Activated CD4-positive, alpha-beta T cell treated with anti-CD3 and anti-CD28 coated beads, Interleukin-2, amount 50 U/mL, for 24 hours (primary cell): ENCODE data around the gene MYL4.
"Not testable (repeated sequence)": the region's sequence is repeated elsewhere in the genome, so short reads cannot be mapped to it uniquely, and the experiment has no call there.

ENCODE experiments used
- DNase-seq, 2 donors: peaks; one replicate each; pipeline ENCODE4 v3.0.0-alpha.2; 2020; ENCODE audit warnings: low read depth in 1 of 2, low spot score in 1 of 2

MYL4 gene

DNA sequence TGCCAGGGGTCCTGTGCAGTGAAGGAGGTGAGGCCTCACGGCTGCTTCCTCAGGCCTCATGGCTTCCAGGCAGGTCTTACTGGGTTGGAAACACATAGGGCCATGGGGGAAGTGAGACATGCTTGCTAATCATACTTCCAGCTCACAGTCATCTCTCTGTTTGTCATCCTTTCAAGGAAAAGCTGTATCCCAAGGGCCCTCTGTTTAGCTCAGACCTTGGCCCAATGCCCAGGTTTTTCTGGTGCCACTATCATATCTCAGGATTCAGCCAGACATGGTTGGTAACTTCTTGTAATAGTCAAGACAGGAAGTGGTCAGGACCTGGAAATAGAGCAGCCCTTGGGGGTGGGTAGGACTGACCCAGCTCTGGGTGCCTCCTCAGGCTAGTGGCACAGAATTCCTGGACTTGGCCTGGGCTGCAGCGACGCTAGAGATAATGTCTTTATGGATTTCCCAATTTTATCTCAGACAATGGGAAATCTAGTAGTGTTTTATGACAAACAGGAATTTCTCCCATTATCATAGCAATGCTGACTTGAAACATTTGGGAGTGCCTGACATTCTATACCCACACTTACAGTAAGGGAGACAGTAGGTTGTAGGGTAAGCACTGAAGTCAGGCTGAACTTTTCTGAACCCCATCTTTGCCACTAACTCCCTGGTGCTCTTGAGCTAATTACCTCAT, 31.0 kb downstream of the MYL4 start:
- no peak for DNase-seq

DNA sequence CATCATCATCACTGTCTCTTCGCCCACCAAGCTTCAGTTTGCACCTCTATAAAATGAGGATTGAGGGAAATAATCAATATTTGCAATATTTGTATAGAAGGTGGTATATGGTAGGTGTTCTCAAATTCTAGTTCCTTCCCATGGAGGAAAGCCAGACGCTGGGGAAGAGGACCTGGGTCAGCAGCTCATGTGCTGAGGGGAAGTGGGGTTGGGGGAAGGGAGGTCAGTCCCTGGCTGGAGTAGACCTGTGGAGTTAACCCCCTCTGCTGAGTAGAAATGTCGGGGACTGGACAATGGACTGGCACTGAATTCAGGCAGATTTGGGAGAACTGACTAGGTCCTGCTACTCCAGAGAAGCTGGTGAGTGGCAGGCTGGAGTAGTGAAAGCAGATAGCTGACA, 31.7 kb downstream of the MYL4 start:
- DNase-seq = no peak

DNA sequence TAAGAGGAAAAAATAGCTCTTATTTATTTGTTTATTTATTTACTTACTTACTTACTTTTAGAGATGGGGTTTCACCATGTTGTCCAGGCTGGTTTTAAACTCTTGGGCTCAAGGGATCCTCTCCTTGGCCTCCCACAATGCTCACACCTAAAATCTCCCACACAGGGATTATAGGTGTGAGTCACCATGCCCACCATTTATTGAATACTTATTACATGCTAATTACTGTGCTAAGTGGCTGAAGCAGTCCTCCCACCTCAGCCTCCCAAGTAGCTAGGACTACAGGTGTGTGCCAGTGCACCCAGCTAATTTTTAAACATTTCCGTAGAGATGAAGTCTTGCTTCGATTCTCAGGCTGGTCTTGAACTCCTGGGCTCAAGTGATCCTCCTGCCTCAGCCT, 33.5 kb downstream of the MYL4 start:
- no peak for DNase-seq

DNA sequence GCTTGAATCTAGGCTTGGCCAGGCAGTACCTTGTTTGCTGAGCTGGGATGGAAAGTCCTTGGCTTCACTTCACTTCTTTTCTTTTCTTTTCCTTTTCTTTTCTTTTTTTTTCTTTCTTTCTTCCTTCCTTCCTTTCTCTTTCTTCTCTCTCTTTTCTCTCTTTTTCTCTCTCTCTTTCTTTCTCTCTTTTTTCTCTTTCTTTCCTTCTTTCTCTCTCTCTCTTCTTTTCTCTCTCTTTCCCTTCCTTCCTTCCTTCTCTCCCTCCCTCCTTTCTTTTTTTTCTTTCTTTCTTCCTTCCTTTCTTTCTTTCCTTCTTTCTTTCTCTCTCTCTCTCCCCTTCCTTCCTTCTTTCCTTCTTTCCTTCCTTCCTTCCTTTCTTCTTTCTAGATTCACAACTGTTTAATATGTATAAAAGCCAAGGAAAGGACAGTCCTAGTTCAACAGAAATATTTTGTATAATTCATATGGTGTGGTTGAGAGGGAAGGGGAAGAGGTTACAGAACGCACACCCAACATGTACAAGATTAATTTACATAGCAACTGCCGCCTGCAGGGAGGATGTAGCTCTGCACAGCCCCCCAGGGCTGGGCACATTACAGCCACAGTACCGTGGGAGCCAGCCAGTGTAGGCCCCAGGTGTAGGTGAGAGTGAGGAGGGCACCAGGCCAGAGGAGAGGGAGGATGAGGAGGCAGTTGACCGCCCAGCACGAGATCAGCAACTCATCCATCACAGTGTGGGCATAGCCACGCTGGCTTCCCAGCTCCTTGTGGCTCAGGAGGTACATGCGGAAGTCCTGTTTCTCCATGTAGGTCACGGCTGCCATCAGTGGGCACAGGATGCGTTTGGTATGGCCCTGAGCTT, 34.8 kb downstream of the MYL4 start:
- no peak for DNase-seq

DNA sequence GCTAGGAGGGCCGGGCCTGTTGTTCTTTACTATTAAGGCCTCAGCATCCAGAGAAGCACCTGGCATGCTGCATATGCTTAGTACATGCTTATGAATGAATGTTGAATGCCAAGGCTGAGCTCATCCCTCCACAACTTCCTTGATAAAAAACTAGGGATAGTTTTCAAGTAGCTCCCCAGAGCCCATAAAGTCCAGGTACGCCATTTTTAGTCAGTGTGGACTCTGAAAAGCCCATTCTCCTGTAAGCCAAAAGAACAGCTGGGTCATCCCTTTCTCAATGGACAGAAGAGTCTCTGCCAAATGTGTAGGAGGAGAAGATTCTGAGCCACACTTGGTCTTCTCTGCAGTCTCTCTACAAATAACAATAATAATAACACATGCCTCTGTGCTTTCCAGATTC, 35.5 kb downstream of the MYL4 start:
- no peak for DNase-seq

DNA sequence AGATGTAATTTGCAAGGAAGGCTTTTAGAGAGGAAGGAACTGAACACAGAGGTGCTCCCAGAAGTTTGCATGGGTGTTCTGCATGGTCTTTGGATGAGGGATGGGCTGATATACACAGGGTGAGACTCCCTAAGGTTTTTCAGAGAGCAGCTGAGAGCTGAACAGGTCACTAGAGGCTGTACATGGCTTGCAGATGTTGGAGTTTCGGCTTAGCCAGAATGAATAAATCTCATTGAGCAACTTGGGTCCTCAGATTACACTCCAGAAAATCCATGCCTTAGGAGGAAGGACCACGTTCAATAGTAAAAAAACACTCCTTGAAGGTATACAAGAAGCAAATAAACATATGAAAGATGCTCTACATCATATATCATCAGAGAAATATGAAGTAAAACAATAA, 37.0 kb downstream of the MYL4 start:
- no peak for DNase-seq

DNA sequence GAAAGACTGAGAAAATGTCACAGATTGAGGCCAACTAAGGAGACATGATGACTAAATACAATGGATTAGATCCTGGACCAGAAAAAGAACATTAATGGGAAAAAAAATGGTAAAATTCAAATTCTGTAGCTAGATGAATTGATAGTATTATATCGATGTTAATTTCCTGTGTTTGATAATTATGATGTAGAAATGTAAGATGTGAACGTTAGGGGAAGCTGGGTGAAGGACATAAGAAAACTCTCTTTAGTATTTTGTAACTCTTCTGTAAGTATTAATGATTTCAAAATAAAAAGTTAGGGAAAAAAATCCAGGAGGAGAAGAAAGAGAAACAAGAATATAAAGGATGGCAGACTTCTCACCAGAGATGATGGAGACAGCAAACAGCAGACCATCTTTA, 41.7 kb downstream of the MYL4 start:
- DNase-seq = no peak

DNA sequence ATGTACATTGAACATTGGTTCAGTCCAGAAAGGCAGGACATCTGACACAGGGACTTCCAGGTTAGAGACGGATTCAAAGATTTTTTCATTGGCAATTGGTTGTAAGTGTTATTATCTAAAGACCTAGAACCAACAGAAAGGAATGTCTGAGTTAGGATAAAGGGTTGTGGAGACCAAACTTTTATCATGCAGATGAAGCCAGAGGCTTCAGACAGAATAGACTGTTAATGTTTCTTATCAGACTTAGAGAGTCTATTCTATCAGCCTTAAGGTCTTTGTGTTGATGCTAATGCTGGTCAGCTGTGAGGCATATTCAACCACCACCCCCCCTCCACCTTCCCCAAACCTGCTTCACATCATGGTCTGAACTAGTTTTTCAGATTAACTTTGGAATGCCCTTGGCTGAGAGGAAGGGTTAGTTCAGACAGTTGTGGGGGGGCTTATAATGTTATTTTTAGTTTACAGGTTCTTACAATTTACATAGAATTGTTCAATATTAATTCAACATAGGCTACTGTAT, 42.3 kb downstream of the MYL4 start:
- DNase-seq = no peak

DNA sequence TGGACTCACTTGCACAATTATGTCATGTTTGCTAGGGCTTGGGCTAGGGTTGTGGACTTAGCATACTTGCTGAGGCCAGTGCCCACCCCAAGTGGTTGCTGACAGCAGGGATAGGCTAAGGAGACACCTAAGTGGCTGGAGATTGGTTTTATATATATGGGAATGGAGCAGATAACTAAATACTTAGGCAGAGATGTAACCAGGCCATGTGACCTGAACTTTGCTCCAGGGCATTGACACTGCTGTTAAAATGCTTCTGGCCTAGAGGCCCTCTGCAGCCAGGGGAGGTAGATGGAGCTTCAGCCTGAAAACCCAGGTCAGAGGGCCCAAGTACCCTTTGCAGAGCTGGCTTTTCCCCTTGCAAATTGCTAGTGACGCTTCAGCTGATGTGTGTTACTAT, 43.1 kb downstream of the MYL4 start:
- no peak for DNase-seq

DNA sequence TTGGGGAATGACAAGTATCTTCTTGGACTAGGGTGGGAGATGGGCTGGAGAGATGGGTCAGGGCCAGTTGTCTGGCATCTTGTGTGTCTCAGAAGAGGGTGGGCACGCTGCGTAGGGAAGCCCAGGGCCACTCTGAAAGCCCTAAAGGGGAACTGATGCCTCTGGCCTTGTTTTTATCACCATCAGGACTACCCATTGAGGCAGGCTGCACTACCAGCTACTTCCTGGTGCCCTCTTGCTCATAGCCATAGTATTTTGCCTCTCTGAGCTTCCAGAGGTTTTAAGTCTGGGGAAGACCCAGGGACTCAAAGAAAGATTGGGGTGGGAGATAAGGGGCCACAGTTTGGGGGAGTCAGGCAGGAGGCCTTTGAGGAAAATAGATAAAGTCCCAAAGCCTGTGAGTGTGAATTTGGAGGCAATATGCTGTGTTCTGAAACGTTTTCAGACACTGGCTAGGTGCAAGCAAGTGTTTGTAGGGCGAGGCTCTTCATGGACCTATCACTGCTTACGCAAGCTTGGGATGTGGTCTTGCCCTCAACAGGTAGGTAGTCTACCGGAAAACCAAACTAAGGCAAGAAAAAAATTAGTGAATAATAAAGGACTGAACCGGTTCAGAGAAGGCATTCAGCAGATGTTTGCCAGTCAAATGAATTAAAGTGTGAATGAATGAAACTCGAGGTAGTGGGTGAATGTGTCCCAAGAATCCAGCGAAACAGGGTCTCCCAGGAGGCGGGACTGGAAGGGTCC, 43.8 kb downstream of the MYL4 start:
- DNase-seq = no peak

DNA sequence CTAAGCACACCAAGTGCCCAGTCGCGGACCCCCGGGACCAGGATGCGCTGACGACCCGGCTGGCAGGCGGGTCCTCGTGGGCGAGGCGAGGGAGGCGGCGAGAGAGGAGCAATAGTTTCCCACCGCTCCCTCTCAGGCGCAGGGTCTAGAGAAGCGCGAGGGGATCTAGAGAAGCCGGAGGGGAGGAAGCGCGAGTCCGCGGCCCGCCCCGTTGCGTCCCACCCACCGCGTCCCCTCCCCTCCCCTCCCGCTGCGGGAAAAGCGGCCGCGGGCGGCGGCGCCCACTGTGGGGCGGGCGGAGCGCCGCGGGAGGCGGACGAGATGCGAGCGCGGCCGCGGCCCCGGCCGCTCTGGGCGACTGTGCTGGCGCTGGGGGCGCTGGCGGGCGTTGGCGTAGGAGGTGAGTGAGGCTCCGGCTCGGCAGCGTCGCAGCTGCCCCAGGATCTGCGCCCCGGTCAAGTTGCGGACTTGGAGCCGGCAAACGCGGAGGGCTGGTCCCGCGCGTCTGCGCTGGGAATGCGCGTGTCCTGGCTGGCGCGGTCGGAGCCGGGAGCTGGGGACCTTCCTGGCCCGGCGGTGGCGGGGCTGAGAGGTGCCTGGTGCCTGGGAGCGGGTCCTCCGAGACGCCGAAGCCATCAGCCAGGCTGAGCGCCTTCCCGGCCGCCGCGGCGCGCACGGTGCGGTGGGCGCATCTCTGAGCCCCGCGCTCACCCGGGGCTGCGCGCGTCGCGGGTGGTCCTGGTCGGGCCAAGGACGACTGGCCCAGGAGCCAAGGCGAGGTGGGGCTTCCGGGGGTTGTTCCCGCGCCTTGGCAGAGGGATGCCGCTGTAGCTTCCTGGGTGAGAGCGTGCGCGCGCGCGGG, 44.6 kb downstream of the MYL4 start, which contains the start of gene ITGB3:
Gene ITGB3 (plus strand): TSS at position 287 of the 862 bp plus-strand sequence. CDS start 35 bp downstream, at position 322.
- peak; percentile 17 to 25 for DNase-seq

DNA sequence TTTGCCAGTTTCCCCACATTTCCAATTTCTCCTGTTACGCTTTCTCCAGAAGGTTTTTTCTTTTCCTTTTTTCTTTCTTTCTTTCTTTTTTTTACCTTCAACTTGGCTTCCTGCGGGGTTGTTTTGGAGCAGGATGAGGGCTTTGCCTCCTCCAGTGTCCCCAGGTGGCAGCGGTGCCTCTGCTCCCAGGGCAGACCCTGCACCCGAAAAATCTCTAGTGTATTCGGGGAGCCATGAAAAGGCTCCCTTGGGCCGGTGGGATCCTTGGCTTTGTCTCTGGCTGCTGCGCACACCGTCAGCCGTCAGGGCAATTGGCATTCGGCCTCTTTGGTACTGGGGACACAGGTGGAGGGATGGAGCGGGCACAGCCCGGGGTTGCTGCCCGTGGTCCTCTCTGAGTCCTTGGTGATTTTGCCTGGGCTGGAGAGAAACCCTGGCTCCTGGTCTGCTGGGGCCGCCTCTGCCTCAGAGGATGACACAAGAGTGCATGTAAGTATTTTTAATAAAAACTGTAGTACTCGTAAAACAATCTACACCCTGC, 45.3 kb downstream of the MYL4 start:
- DNase-seq = no peak

DNA sequence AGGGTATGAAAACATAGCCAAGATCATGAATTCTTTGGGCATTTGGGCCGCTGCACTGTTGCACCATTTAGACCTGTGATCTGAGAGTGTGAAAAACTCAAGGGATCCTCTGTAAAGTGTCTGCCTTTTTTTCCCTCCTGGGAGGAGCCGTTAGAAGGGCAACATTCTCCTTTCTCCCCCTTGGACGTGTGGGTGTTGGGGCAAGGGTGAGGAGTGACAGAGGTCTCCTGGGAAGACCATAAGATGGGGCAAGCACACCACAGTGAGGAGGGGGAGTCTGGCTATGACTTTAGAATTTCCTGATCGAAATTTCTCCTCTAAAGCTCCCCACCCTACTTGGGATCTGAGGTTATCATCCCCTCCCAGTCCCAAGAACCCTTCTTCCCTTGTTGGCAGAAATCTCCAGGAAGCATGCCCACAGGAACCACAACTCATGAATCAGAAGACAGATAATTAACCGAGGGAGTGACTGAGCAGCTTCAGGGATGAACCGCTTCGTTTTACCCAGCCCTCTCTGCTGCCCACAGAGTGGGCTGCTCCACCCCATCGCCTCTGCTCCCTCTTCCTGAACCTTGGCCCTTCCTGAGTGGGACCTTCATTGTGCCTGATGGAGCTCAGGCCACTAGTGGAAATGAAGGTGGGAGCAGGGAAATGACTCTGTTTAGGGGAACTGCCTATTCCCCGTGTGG, 48.6 kb downstream of the MYL4 start:
- DNase-seq = no peak

DNA sequence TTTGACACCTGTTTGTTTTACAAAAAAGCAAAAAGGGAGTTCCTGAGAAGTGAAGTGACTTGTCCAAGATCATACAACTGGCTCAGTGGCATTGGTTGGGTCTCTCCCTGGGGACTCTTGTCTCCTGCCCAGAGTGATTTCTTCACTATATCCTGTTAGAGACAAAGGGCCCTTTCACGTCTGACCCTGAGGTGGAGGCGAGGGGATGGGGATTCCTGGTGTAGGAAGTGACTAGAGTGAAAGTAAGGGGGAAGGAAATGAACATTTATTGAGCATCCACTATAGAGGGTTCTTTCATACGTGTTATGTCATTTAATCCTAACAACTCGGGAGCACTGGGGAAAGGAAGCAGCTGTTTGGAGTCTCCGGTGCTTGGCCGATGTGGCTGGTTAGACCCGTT, 53.4 kb downstream of the MYL4 start:
- DNase-seq = no peak

DNA sequence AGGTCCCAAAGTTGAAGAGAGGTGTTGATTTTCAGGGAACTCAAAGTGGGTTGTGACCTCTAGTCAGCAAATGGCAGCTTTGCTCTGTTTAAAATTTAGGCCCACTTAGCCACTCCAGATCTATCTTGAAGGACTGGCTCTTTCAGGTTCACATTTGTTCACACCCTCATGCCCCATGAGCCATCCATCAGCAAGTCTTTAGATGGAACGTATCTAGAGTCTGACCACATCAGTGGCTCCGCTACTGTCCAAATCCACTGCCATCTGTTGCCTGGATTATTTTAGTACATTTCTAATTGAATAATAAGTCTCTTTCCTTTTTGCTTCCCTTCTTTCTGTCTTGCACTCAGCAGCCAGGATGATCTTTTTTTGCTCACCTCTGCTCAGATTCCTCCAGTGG, 55.0 kb downstream of the MYL4 start:
- no peak for DNase-seq

DNA sequence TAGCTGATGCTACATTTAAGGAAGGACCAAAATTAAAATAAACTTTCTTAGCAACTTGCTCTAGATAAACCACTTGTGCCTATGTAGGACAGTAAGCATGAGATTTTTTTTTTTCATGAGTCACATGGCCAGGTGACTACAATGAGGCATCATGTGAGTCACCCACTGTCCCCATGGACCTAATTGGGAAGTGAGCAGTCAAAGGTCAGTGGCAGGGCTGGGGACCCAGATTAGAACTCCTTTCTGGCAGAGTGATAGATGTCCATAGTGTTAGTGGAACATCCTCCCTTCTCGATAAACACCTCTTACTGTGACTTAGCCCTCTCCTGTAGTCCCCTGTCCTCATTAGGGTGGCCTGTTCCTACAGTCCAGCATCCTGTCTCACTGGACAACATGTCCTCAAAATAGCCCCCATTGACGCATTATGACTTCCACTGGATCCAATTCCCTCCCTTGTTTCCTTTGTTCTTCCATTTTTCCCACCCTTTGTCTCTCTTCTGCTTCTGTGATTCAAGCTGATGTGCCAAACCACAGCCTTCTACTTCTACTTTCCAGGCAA, 56.9 kb downstream of the MYL4 start:
- DNase-seq = no peak

DNA sequence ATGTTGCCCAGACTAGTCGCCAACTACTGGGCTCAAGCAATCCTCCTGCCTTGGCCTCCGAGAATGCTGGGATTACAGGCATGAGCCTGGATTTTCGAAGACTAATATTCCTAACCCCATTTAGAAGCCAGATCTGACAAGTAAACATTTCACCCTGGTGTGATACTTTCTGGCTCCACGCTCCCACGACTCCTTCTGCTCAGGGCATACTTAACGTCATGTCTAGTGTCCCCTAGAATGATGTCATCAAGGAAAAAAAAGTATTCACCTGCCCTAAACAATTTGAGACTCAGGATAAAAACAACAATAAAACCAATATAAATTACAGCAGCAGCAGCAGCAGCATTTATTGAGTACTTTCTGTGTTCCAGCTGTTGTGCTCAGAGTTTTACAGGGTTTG, 57.6 kb downstream of the MYL4 start:
- no peak for DNase-seq

DNA sequence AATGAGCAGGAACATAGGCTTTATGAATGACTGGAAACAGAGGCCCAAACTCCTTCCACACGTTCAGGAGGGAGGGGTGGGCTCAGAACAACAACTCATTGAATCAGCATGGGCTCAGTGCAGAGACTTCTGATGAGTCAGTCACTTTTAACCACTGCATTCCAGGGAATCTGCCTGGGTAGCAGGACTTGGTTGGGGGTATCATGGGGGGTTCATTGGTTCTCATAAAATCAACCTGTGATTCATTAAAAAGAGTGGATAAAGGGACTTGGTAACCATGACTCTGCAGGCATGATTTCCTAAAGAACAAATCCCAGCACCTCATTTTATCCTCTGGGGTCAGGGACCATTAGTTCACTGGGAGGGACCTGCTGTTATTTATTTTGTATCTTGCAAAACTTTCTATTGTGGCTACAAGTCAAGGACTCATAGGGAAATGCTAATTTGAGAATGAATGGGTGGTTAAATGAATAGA, 58.2 kb downstream of the MYL4 start:
- DNase-seq = no peak

DNA sequence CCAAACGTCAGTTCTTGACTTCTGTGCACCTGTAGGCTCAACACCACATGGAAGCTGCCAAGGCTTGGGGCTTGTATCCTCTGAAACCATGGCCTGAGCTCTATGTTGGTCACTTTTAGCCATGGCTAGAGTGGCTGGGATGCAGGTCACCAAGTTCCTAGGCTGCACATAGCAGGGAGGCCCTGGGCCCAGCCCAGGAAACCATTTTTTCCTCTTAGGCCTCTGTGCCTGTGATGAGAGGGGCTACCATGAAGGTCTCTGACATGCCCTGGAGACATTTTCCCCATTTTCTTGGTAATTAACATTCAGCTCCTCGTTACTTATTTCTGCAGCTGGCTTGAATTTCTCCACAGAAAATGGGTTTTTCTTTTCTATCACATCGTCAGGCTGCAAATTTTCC, 59.8 kb downstream of the MYL4 start:
- not testable (repeated sequence) for DNase-seq
